Muscle layer of colon (tissue), 2 donors: ENCODE results near the gene DDX54.

Experiments
- H3K27ac ChIP-seq: one replicate; pipeline ENCODE4 v1.7.0; 2013; ENCODE audit warnings: low read depth, mild to moderate bottlenecking, low read length, moderate library complexity
- H3K27me3 ChIP-seq, 2 donors: one replicate each; pipeline ENCODE4 v1.7.0; 2013; ENCODE audit warnings: low read length in 2 of 2, mild to moderate bottlenecking in 2 of 2; ENCODE audit not compliant: insufficient read depth in 2 of 2, control insufficient read depth in 1 of 2
- H3K36me3 ChIP-seq: one replicate; pipeline ENCODE4 v1.7.0; 2013; ENCODE audit warnings: mild to moderate bottlenecking, low read length; ENCODE audit not compliant: insufficient read depth
- H3K4me1 ChIP-seq: one replicate; pipeline ENCODE4 v1.7.0; 2013; ENCODE audit warnings: mild to moderate bottlenecking, low read length; ENCODE audit not compliant: insufficient read depth
- H3K4me3 ChIP-seq, 2 donors: one replicate each; pipeline ENCODE4 v1.7.0; 2013; ENCODE audit warnings: low read length in 2 of 2, low read depth in 1 of 2, mild to moderate bottlenecking in 1 of 2, moderate library complexity in 1 of 2
- H3K9ac ChIP-seq: one replicate; pipeline ENCODE4 v1.7.0; 2013; ENCODE audit warnings: low read length
- H3K9me3 ChIP-seq: one replicate; pipeline ENCODE4 v1.7.0; 2013; ENCODE audit warnings: mild to moderate bottlenecking, low read length
- donor health status: abdominal sarcoma.
- donor health status: Adenocarcinoma of cecum.

Gene DDX54

DNA sequence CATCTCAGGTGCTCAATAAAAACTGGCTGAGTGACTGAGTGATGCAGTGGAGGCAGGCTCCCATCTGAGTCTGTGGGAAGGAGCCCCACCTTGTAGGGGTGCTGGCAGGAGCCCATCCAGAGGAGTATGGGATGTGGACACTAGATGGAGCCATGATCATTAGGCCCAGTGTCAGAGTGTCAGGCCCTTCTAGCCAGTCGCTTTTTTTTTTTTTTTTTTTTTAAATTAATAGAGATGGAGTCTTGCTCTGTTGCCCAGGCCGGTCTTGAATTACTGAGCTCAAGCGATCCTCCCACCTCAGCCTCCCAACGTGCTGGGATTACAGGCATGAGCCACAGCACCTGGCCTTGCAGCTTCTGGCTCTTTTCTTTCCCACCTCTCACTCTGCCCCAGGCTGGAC is 11.7 kb upstream of the DDX54 start:
- H3K9ac ChIP-seq, result no peak overlapping the region
- H3K4me1 ChIP-seq, result peaks cover 8% of the 10 kb centered on the region
- no peaks in the 10 kb centered on the region for H3K9me3 ChIP-seq
- no peak overlapping the region for H3K27ac ChIP-seq
- no peak overlapping the region for H3K4me3 ChIP-seq
- peaks cover under 1% of the 10 kb centered on the region for H3K36me3 ChIP-seq
- no peaks in the 10 kb centered on the region for H3K27me3 ChIP-seq

DNA sequence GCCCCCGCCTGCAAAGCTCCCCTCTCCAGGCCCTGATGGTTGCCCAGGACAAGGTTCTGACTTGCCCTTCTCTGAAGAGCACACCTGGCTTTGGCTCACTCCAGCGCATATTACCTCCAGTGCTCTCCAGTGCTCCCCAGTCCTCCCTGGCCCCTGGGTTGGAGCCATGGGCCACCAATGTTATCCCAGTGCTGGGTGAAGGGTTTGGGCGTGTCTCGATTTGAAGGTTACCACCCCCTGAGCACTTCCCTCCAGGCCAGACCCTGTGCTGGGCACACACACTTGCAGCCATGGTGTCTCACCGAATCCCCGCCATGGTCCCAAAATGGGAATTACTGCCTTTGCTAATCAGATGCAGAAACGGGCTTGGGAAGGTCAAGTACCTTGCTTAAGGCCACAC is 11.3 kb upstream of the DDX54 start:
- H3K4me1 ChIP-seq, result peaks cover 8% of the 10 kb centered on the region
- no peak overlapping the region for H3K4me3 ChIP-seq
- no peaks in the 10 kb centered on the region for H3K27me3 ChIP-seq
- H3K36me3 ChIP-seq, result peaks cover 5% of the 10 kb centered on the region
- H3K9ac ChIP-seq, result no peak overlapping the region
- no peak overlapping the region for H3K27ac ChIP-seq
- H3K9me3 ChIP-seq, result no peaks in the 10 kb centered on the region

GRCh38 chr12:113195598-113195997 is 10.3 kb upstream of the DDX54 start:
- Histone ChIP-seq H3K27me3 (no peaks in the 10 kb centered on the region), H3K9me3 (no peaks in the 10 kb centered on the region), H3K36me3 (peaks cover 14% of the 10 kb centered on the region), H3K4me1 (peaks cover 8% of the 10 kb centered on the region), H3K4me3 (no peak overlapping the region), H3K27ac (no peak overlapping the region), H3K9ac (no peak overlapping the region)

GRCh38 chr12:113194971-113195391 is 9.7 kb upstream of the DDX54 start:
- H3K9ac ChIP-seq, result no peak overlapping the region
- H3K4me3 ChIP-seq, result no peak overlapping the region
- H3K36me3 ChIP-seq, result peaks cover 17% of the 10 kb centered on the region
- no peak overlapping the region for H3K27ac ChIP-seq
- no peaks in the 10 kb centered on the region for H3K27me3 ChIP-seq
- H3K4me1 ChIP-seq, result peaks cover 8% of the 10 kb centered on the region
- no peaks in the 10 kb centered on the region for H3K9me3 ChIP-seq

GRCh38 chr12:113191227-113191626 is 5.9 kb upstream of the DDX54 start:
- Histone ChIP-seq H3K9me3 (no peaks in the 10 kb centered on the region), H3K27me3 (no peaks in the 10 kb centered on the region), H3K9ac (no peak overlapping the region), H3K36me3 (peaks cover 17% of the 10 kb centered on the region), H3K4me3 (no peak overlapping the region), H3K4me1 (peaks cover 17% of the 10 kb centered on the region), H3K27ac (no peak overlapping the region)

DNA sequence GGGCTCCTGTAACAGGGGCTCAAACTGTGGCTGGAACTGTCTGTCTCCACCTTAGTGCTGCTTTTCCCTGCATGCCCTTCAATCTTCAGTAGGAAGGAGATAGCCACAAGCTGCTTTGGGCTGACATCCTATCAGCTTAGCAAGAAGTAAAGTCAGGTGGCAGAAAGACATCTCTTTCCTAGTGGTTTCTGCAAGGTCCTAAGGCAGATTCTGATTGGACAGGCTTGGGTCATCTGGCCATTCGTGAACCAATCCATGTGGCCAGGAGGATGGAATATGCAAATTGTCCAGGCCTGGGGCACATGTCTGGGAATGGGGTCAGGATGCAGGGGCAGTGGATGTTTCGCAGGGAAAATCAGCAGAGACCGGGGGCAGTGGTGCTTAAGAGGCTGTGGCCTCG is 5.5 kb upstream of the DDX54 start:
- no peak overlapping the region for H3K4me3 ChIP-seq
- H3K4me1 ChIP-seq, result peaks cover 20% of the 10 kb centered on the region
- no peak overlapping the region for H3K27ac ChIP-seq
- H3K9ac ChIP-seq, result no peak overlapping the region
- peaks cover 17% of the 10 kb centered on the region for H3K36me3 ChIP-seq
- no peaks in the 10 kb centered on the region for H3K9me3 ChIP-seq
- no peaks in the 10 kb centered on the region for H3K27me3 ChIP-seq

DNA sequence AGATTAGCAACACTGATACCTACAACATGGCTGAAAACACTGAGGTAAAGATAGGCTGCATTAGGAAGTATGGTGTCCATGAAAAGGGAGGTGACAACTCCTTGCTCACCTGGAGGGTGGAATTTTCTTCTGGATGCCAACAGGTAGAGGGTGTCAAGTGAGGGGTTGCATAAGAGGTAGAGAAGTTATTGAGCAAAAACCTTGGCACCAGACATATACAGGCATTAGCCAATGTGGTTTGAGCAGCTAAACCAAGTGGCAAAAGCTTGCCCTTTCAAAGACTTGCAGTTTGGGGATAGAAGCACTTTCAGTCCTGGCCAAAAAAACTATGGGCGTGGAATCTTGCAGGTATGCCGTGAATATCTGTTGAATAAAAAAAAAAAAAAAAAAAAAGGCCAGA is 4.1 kb upstream of the DDX54 start:
- Histone ChIP-seq H3K4me1 (peaks cover 21% of the 10 kb centered on the region), H3K27me3 (no peaks in the 10 kb centered on the region), H3K27ac (no peak overlapping the region), H3K9me3 (no peaks in the 10 kb centered on the region), H3K9ac (no peak overlapping the region), H3K36me3 (peaks cover 17% of the 10 kb centered on the region), H3K4me3 (no peak overlapping the region)

- Histone ChIP-seq H3K27me3 (no peaks in the 10 kb centered on the region), H3K4me3 (peak overlapping the region in 1 of 2 donors; percentile 85), H3K9me3 (no peaks in the 10 kb centered on the region), H3K4me1 (peaks cover 26% of the 10 kb centered on the region), H3K36me3 (peaks cover 15% of the 10 kb centered on the region), H3K27ac (no peak overlapping the region), H3K9ac (no peak overlapping the region)
Observed at GRCh38 chr12:113186666-113187325, 1.5 kb upstream of the DDX54 start.

GRCh38 chr12:113186033-113186365 is 721 bp upstream of the DDX54 start:
- Histone ChIP-seq H3K27me3 (no peaks in the 10 kb centered on the region), H3K9me3 (no peaks in the 10 kb centered on the region), H3K9ac (peak overlapping the region; percentile 58), H3K4me1 (peaks cover 26% of the 10 kb centered on the region), H3K27ac (peak overlapping the region; percentile 96), H3K4me3 (peak overlapping the region; percentile 76 to 85), H3K36me3 (peaks cover 7% of the 10 kb centered on the region)

DNA sequence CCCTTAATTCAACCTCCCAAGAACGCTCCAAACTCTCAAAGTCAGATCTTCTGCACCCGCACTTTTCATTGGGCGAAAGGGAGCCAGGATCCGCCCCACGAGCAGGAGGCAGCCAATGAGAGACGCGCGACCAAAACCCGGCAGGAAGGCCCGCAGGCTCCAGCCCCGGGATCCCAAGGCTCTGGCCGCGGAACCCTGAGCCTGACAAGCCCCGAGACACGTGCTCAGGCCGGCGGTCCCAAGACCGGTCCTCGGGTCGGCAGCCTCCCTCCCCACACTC is 438 bp downstream of the DDX54 start:
- Histone ChIP-seq H3K27me3 (no peaks in the 10 kb centered on the region), H3K36me3 (peaks cover 10% of the 10 kb centered on the region), H3K9ac (peak overlapping the region; percentile 82), H3K4me1 (peaks cover 26% of the 10 kb centered on the region), H3K4me3 (peak overlapping the region; percentile 76 to 85), H3K27ac (peak overlapping the region; percentile 96), H3K9me3 (no peaks in the 10 kb centered on the region)

DNA sequence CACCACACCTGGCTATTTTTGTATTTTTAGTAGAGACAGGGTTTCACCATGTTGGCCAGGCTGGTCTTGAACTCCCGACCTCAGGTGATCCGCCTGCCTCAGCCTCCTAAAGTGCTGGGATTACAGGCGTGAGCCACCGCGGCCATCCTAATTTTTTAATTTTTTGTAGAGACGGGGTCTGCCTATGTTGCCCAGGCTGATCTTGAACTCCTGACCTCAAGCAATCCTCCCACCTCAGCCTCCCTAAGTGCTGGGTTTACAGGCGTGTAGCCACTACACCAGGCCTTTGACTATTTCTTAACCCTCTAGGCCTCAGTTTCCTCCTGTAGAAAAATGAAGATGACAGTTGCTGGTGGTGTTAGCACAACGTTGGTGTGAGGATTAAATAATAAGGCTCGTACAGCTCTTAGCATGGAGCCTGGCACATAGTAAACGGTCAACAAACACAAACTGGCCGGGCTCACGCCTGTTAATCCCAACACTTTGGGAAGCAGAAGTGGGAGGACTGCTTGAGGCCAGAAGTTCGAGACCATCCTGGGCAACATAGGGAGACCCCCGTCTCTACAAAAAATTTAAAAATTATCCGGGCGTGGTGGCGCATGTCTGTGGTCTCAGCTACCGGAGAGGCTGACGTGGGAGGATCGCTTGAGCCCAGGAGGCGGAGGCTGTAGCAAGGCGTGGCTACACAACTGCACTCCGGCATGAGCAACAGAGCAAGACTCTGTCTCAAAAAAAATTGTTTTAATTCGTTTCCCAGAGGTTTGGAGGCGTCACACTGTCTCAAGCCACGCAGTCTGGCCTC is 979 bp downstream of the DDX54 start:
- H3K27me3 ChIP-seq, result no peaks in the 10 kb centered on the region
- peaks cover 26% of the 10 kb centered on the region for H3K4me1 ChIP-seq
- H3K9ac ChIP-seq, result peak overlapping the region; percentile 82
- H3K27ac ChIP-seq, result peak overlapping the region; percentile 96
- H3K4me3 ChIP-seq, result peak overlapping the region; percentile 76 to 85
- no peaks in the 10 kb centered on the region for H3K9me3 ChIP-seq
- peaks cover 16% of the 10 kb centered on the region for H3K36me3 ChIP-seq
